GM19238 (cell line): ENCODE measurements around the gene PCDH19.

Experiments
- DNase-seq: peaks from one replicate; pipeline ENCODE4 v3.0.0; 2011; ENCODE audit warnings: low spot score; ENCODE audit not compliant: insufficient read length

PCDH19 gene

GRCh38 chrX:100315566-100315965 is 94.5 kb downstream of the PCDH19 start:
- DNase-seq = no peak

GRCh38 chrX:100299559-100299958 is 110.5 kb downstream of the PCDH19 start:
- no peak for DNase-seq

GRCh38 chrX:100297728-100298127 is 112.3 kb downstream of the PCDH19 start:
- no peak for DNase-seq

GRCh38 chrX:100296183-100296753 is 113.8 kb downstream of the PCDH19 start:
- no peak for DNase-seq

- DNase-seq = no peak
Observed at GRCh38 chrX:100294965-100295364, 115.1 kb downstream of the PCDH19 start.

GRCh38 chrX:100289066-100289558 is 121.0 kb downstream of the PCDH19 start:
- DNase-seq = no peak

- DNase-seq = no peak
Observed at GRCh38 chrX:100277231-100277630, 132.8 kb downstream of the PCDH19 start.

GRCh38 chrX:100274916-100275315 is 135.2 kb downstream of the PCDH19 start:
- DNase-seq = no peak

- DNase-seq = no peak
Observed at GRCh38 chrX:100265179-100265578, 144.9 kb downstream of the PCDH19 start.

- no peak for DNase-seq
Observed at GRCh38 chrX:100264200-100264599, 145.9 kb downstream of the PCDH19 start.

GRCh38 chrX:100263650-100264049 is 146.4 kb downstream of the PCDH19 start:
- no peak for DNase-seq

GRCh38 chrX:100248885-100249493 is 161.1 kb downstream of the PCDH19 start:
- DNase-seq = no peak

GRCh38 chrX:100247826-100248225 is 162.2 kb downstream of the PCDH19 start:
- no peak for DNase-seq

GRCh38 chrX:100244681-100245080 is 165.4 kb downstream of the PCDH19 start:
- no peak for DNase-seq
